ENCODE data around the gene BDH1.

DNA sequence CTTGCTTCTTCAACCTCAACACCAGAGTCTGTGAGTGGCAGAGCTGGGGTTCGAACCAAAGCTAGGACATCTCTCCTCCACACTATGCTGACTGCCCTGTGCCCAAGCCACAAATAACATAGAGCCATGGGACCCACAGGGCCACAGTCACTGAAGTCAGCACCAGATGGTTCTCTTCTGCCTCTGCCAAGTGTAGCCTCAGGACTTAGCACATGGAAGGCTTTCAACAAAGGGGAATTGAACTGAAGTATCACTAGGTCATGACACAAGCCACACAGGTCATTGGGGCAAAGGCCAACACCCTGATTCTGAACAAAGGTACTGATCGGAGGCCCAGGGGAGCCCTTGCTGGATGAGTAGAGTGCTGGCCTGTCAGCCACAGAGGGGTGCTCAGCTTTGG is 83.6 kb downstream of the BDH1 start:
- TF ChIP-seq, protein P1, sequence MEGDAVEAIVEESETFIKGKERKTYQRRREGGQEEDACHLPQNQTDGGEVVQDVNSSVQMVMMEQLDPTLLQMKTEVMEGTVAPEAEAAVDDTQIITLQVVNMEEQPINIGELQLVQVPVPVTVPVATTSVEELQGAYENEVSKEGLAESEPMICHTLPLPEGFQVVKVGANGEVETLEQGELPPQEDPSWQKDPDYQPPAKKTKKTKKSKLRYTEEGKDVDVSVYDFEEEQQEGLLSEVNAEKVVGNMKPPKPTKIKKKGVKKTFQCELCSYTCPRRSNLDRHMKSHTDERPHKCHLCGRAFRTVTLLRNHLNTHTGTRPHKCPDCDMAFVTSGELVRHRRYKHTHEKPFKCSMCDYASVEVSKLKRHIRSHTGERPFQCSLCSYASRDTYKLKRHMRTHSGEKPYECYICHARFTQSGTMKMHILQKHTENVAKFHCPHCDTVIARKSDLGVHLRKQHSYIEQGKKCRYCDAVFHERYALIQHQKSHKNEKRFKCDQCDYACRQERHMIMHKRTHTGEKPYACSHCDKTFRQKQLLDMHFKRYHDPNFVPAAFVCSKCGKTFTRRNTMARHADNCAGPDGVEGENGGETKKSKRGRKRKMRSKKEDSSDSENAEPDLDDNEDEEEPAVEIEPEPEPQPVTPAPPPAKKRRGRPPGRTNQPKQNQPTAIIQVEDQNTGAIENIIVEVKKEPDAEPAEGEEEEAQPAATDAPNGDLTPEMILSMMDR (IDR thresholded peaks at IDR 0.05; ENCODE audit: poor library complexity, severe bottlenecking): no peak
- TF ChIP-seq TAF1 (IDR thresholded peaks at IDR 0.05; ENCODE audit: low read depth) (no peak), EP300 (conservative IDR thresholded peaks at IDR 0.05; ENCODE audit: poor library complexity, severe bottlenecking) (no peak), RAD21 (conservative IDR thresholded peaks at IDR 0.05) (no peak), EZH2 (IDR thresholded peaks at IDR 0.05; ENCODE audit: borderline replicate concordance, insufficient read depth, low read length, poor library complexity, severe bottlenecking) (no peak), POLR2AphosphoS5 (IDR thresholded peaks at IDR 0.05) (no peak), SMC3 (conservative IDR thresholded peaks at IDR 0.05; ENCODE audit: poor library complexity) (no peak), REST (IDR thresholded peaks at IDR 0.05; ENCODE audit: borderline replicate concordance) (no peak), MXI1 (conservative IDR thresholded peaks at IDR 0.05; ENCODE audit: poor library complexity, severe bottlenecking) (no peak)
